Psoas muscle (tissue), 8 donors: Measurements from ENCODE around the gene GNA12. TPM values are rescaled to one million over a fixed set of nuclear protein-coding genes. Genes with fewer than 3 reads are reported as not detected.

Experiments
- ATAC-seq, 4 donors: fragments of 200-7000 bp; cut with Tn5 transposase; one replicate each; pipeline ENCODE4 v1.9.1; 2020; ENCODE audit warnings: moderate library complexity in 3 of 4, mild to moderate bottlenecking in 2 of 4
- DNase-seq, 2 donors: peaks; one replicate each; pipeline ENCODE4 v3.0.0-alpha.2; 2020
- H3K27ac ChIP-seq: fragments of 200-600 bp; one replicate; pipeline ENCODE4 v1.8.0; 2022
- H3K27me3 ChIP-seq, 3 donors: fragments of 200-600 bp in 1 of 3; one replicate each; pipeline versions ENCODE4 v1.6.1 to v1.8.0; 2013 to 2022; ENCODE audit warnings: low read length in 2 of 3, mild to moderate bottlenecking in 2 of 3, moderate library complexity in 1 of 3; ENCODE audit not compliant: insufficient read depth in 3 of 3
- H3K36me3 ChIP-seq, 2 donors: fragments of 200-600 bp in 1 of 2; one replicate each; pipeline versions ENCODE4 v1.6.1 to v1.8.0; 2013 to 2022; ENCODE audit warnings: low read depth in 1 of 2, mild to moderate bottlenecking in 1 of 2, moderate library complexity in 1 of 2; ENCODE audit not compliant: insufficient read depth in 1 of 2
- H3K4me1 ChIP-seq: fragments of 200-600 bp; one replicate; pipeline ENCODE4 v1.8.0; 2022
- H3K4me3 ChIP-seq: fragments of 200-600 bp; one replicate; pipeline ENCODE4 v1.8.0; 2022; ENCODE audit warnings: mild to moderate bottlenecking
- H3K9me3 ChIP-seq: fragments of 200-600 bp; one replicate; pipeline ENCODE4 v1.8.0; 2022
- WGBS, 3 donors: extraction: QIAGEN DNeasy Blood & Tissue Kit; methylation state at CpG; one replicate each; pipeline versions ENCODE4 v1.1.6 to v1.1.7; 2013; 5-methylcytosine and 5-hydroxymethylcytosine counted together
- intact Hi-C, 2 donors: fragments of 100-400 bp; cut with DNase I; formaldehyde crosslinking; loops; one replicate each; pipeline versions ENCODE4 v1.11.0 to v1.14.2; 2022
- polyA plus RNA-seq, 3 donors: library from polyadenylated mRNA; stranded (reverse); fragments of 200-250 nt; gene quantifications; one replicate each; pipeline ENCODE4 v1.2.3, GENCODE V29; 2013
- total RNA-seq, 4 donors: library from RNA; stranded (reverse); fragmentation: NEBNext Ultra II Directional in 2 of 4; extraction: Animal tissue kit (Norgen Biotek cat#: 25700) in 2 of 4; gene quantifications; one replicate each; pipeline versions ENCODE4 v1.2.1 to v1.2.4, GENCODE V29; 2021 to 2023
- TF ChIP-seq, protein P1 (sequence below): fragments of 200-600 bp; IDR thresholded peaks from one replicate; pipeline ENCODE4 v1.8.0; 2022; ENCODE audit warnings: antibody characterized with exemption
- donor health status: healthy with polysubstance abuse.
- donor health status: DM: no; HTN: no; CAD: no; lungs with moderate emphysema.
- donor health status: Bipolar disorder and iron deficiency.
- donor health status: healthy.
- donor health status: DM: yes; HTN: yes; CAD: no.
- donor health status: DM: no; HTN: no; CAD: no.
- donor health status: DM: no; HTN: no; CAD: no.
- donor health status: DM: yes; HTN: yes; CAD: no.

The GNA12 gene
- total and polyA plus RNA-seq, 7 donors: 7.1 to 20.2 (median 15.4) TPM

DNA sequence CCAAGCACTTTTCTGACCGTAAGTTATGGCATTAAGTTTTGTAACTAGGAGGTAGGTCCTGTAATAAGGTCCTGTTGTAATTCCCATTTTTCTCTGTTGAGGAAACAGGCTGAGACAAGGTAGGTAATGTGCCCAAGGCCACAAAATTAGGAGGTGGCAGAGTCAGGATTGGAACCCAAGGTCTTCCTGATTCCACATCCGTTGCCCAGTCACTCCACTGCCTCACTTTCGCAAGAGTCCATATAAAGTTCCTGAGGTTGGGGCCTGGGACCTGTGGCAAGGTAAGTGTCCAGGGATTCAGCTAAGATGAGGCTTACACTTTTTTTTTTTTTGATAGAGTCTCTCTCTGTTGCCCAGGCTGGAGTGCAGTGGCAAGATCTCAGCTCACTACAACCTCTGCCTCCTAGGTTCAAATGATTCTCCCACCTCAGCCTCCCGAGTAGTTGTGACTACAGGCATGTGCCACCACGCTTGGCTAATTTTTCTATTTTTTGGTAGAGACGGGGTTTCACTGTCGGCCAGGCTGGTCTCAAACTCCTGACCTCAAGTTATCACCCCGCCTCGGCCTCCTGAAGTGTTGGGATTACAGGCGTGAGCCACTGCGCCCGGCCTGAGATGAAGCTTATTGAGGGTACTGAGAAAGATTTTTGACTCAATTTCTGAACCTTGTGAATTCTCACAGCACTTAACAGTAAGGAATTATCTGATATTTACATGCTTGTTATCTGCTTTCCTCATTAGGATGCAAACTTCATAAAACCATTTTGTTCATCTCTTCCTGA lies 20.3 kb upstream of the GNA12 start:
- Histone ChIP-seq H3K27me3 (peaks cover 0 to 3% (median 0%) of the 10 kb centered on the region in 3 donors), H3K4me1 (peaks cover 15% of the 10 kb centered on the region), H3K9me3 (no peaks in the 10 kb centered on the region), H3K27ac (peak overlapping the region; percentile 74), H3K36me3 (no peaks in the 10 kb centered on the region), H3K4me3 (no peak overlapping the region)
- DNase-seq: no peak
- 88 to 89% (median 89%) methylated on average over 12 of the region's 12 CpGs for WGBS, 3 donors
- intact Hi-C loops: loop anchor here in 1 of 2 donors (10.0 kb wide), 1 partner anchor 1030 kb away; no protein-coding TSS in a partner anchor
- ATAC-seq: no peak
- TF ChIP-seq, protein P1, sequence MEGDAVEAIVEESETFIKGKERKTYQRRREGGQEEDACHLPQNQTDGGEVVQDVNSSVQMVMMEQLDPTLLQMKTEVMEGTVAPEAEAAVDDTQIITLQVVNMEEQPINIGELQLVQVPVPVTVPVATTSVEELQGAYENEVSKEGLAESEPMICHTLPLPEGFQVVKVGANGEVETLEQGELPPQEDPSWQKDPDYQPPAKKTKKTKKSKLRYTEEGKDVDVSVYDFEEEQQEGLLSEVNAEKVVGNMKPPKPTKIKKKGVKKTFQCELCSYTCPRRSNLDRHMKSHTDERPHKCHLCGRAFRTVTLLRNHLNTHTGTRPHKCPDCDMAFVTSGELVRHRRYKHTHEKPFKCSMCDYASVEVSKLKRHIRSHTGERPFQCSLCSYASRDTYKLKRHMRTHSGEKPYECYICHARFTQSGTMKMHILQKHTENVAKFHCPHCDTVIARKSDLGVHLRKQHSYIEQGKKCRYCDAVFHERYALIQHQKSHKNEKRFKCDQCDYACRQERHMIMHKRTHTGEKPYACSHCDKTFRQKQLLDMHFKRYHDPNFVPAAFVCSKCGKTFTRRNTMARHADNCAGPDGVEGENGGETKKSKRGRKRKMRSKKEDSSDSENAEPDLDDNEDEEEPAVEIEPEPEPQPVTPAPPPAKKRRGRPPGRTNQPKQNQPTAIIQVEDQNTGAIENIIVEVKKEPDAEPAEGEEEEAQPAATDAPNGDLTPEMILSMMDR: no peak

DNA sequence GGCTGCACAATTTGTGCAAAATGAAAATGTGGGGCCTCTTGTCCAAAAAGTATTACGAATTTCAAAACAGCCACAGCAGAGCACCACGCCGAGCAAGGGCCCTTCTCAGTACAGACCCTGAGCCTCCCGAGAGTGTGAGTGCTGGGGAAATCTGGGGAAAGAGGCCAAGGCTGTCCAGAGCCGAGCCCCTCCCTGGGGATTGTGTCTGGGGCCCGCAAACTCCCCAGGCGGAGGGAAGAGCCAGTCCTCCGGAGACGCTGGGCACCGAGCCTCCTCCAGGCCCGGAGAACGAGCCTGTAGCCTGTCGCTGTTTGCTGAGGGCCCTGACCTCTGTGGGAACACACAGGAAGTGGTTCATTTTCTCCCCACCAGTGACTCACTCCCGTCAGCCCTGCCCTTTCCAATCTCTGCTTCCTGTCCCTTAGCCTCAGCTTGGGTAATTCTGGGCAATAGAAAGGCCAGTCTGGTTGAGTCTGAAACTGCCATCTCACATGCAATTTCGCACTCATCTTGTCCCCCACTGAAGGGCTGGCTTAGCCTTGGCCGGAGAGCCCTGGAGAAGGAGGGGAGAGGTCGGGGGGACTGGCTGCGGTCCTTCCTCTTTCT lies 19.5 kb upstream of the GNA12 start:
- ATAC-seq (peak; percentile 78 to 85 (median 84)), DNase-seq (peak; percentile 85 to 89)
- H3K27me3 ChIP-seq: peaks cover 0 to 3% (median 0%) of the 10 kb centered on the region in 3 donors
- peak overlapping the region; percentile 25 for H3K4me3 ChIP-seq
- peaks cover 15% of the 10 kb centered on the region for H3K4me1 ChIP-seq
- intact Hi-C loops: loop anchor here in 1 of 2 donors (10.0 kb wide), 1 partner anchor 1031 kb away; no protein-coding TSS in a partner anchor
- H3K36me3 ChIP-seq: no peaks in the 10 kb centered on the region
- H3K27ac ChIP-seq: peak overlapping the region; percentile 74
- no peaks in the 10 kb centered on the region for H3K9me3 ChIP-seq
- WGBS, 3 donors: 29 to 36% (median 31%) methylated on average over 18 of the region's 18 CpGs
- TF ChIP-seq, protein P1: no peak

DNA sequence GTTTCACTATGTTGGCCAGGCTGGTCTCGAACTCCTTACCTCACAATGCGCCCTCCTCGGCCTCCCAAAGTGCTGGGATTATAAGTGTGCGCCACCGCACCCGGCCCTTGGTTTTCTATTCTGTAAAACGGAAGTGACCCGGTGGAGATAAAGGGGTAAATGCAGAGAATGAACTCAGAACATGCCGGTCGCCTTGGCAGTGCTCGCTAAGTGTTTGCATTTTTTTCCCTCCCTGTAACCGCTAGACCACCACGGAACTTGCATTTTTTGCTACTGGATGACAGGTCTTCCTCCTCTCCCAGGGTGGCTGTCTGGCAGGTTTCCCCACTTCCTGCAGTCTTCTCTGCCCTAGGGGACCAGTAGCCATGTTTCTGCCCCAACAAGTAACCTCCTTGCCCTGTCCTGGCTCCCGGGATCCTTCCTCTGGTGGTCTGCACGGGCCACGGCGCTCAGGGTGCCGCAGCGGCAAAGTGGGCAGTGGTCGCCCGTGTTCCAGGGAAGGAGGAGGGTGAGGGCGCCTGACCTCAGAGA lies 18.8 kb upstream of the GNA12 start:
- intact Hi-C loops: loop anchor here in 1 of 2 donors (10.0 kb wide), 1 partner anchor 1032 kb away; no protein-coding TSS in a partner anchor
- TF ChIP-seq, protein P1: no peak
- peak overlapping the region; percentile 74 for H3K27ac ChIP-seq
- H3K27me3 ChIP-seq: peaks cover 0 to 3% (median 0%) of the 10 kb centered on the region in 3 donors
- H3K4me3 ChIP-seq: no peak overlapping the region
- WGBS, 3 donors: 86 to 92% (median 87%) methylated on average over 22 of the region's 22 CpGs
- no peaks in the 10 kb centered on the region for H3K36me3 ChIP-seq
- H3K9me3 ChIP-seq: no peaks in the 10 kb centered on the region
- ATAC-seq (no peak), DNase-seq (peak in 1 of 2 donors; percentile 23)
- H3K4me1 ChIP-seq: peaks cover 15% of the 10 kb centered on the region

DNA sequence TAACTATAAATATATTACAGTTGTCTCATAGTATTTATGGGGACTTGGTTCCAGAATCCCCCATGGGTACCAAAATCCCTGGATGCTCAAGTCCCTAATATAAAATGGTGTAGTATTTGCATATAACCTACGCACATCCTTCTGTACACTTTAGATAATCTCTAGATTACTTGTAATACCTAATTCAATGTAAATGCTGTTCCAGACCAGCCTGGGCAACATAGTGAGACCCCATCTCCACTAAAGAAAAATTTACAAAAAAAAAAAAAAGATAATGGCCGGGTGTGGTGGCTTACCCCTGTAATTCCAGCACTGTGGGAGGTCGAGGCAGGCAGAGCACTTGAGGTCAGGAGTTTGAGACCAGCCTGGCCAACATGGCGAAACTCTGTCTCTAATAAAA lies 17.4 kb upstream of the GNA12 start:
- Histone ChIP-seq H3K27me3 (peaks cover 0 to 3% (median 0%) of the 10 kb centered on the region in 3 donors), H3K4me1 (peaks cover 15% of the 10 kb centered on the region), H3K9me3 (no peaks in the 10 kb centered on the region), H3K36me3 (no peaks in the 10 kb centered on the region), H3K4me3 (no peak overlapping the region), H3K27ac (no peak overlapping the region)
- intact Hi-C loops: loop anchor here in 1 of 2 donors (10.0 kb wide), 1 partner anchor 1033 kb away; no protein-coding TSS in a partner anchor
- 91 to 97% (median 95%) methylated on average over 4 of the region's 4 CpGs for WGBS, 3 donors
- TF ChIP-seq, protein P1: no peak
- DNase-seq (no peak), ATAC-seq (no peak)
